Measurements from ENCODE around the gene HNRNPC.

GRCh38 chr14:21257394-21257909 lies 11.8 kb downstream of the HNRNPC start:
- TF ChIP-seq MYNN (IDR thresholded peaks at IDR 0.05) (no peak), MYNN (CRISPR knock-in tag; IDR thresholded peaks at IDR 0.05) (no peak), RNF2 (IDR thresholded peaks at IDR 0.05) (no peak), HDAC6 (IDR thresholded peaks at IDR 0.05; ENCODE audit: low read depth, low read length) (no peak), CTCF (IDR thresholded peaks at IDR 0.05 in 2 of 3, conservative IDR thresholded peaks at IDR 0.05 in 1 of 3; ENCODE audit: insufficient read depth in 2 of 3, low read depth in 1 of 3, low read length in 3 of 3) (no peak)
